Epithelial cell of esophagus (primary cell): ENCODE data around the gene HHIPL1.

Experiments used
- DNase-seq: peaks from one replicate; pipeline ENCODE4 v3.0.0; 2010; ENCODE audit warnings: low read depth
- H3K4me3 ChIP-seq: 2 replicates; pipeline ENCODE4 v1.5.1; 2011; ENCODE audit warnings: mild to moderate bottlenecking, low read length, control low read depth
- CTCF ChIP-seq: IDR thresholded peaks from 2 replicates; pipeline ENCODE4 v1.5.1; 2011; ENCODE audit warnings: low read depth, mild to moderate bottlenecking, low read length, control low read depth, inconsistent platforms; ENCODE audit not compliant: insufficient read depth; ENCODE audit errors: missing control alignments

The HHIPL1 gene

GRCh38 chr14:99651953-99652746 lies 7.2 kb downstream of the HHIPL1 start:
- no peak for TF ChIP-seq CTCF
- no peak overlapping the region for H3K4me3 ChIP-seq
- no peak for DNase-seq

GRCh38 chr14:99654235-99654985 lies 9.5 kb downstream of the HHIPL1 start:
- DNase-seq, result peak; percentile 51

GRCh38 chr14:99655521-99655920 lies 10.6 kb downstream of the HHIPL1 start:
- TF ChIP-seq CTCF, result no peak
- DNase-seq, result no peak
- H3K4me3 ChIP-seq, result no peak overlapping the region

More at GRCh38 chr14:99654235-99654985, 9.5 kb downstream of the HHIPL1 start:
- no peak overlapping the region for H3K4me3 ChIP-seq
- TF ChIP-seq CTCF, result no peak

GRCh38 chr14:99656171-99656570 lies 11.2 kb downstream of the HHIPL1 start:
- H3K4me3 ChIP-seq, result no peak overlapping the region
- DNase-seq, result no peak
- TF ChIP-seq CTCF, result no peak

- H3K4me3 ChIP-seq, result no peak overlapping the region
- no peak for DNase-seq
- no peak for TF ChIP-seq CTCF
These were observed 12.8 kb downstream of the HHIPL1 start for GRCh38 chr14:99657645-99658155.

GRCh38 chr14:99658218-99658845 lies 13.4 kb downstream of the HHIPL1 start:
- DNase-seq, result no peak
- H3K4me3 ChIP-seq, result no peak overlapping the region
- no peak for TF ChIP-seq CTCF
